HG03520 (cell line): ENCODE measurements around the gene CLDN25.
"Not testable (repeated sequence)": the region's sequence is repeated elsewhere in the genome, so short reads cannot be mapped to it uniquely, and the experiment has no call there.

ENCODE experiments used
- ATAC-seq: cut with Tn5 transposase; IDR thresholded peaks from one replicate; pipeline ENCODE4 v1.9.1; 2021; ENCODE audit warnings: mild to moderate bottlenecking, moderate library complexity; ENCODE audit not compliant: unreplicated experiment

Gene CLDN25

DNA sequence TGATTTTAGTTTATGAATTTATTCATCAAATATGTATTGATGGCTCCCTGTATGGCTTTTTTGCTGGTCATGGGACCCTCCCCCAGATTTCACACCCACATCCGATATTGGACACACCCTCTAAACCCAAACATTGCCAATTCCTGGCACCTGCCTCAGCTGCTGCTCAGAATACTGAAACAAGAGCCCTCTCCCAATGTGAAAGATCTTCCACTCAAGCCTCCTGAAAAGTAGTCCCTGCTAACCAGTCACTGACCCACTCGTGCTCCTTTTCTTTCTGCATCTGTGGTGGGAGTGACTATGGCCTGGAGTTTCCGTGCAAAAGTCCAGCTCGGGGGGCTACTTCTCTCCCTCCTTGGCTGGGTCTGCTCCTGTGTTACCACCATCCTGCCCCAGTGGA lies at the start of gene CLDN25:
Gene CLDN25, plus strand, starts transcription at position 301 of the 400 bp plus-strand sequence. Its CDS starts 0 bp downstream, at position 301.
- no peak for ATAC-seq

DNA sequence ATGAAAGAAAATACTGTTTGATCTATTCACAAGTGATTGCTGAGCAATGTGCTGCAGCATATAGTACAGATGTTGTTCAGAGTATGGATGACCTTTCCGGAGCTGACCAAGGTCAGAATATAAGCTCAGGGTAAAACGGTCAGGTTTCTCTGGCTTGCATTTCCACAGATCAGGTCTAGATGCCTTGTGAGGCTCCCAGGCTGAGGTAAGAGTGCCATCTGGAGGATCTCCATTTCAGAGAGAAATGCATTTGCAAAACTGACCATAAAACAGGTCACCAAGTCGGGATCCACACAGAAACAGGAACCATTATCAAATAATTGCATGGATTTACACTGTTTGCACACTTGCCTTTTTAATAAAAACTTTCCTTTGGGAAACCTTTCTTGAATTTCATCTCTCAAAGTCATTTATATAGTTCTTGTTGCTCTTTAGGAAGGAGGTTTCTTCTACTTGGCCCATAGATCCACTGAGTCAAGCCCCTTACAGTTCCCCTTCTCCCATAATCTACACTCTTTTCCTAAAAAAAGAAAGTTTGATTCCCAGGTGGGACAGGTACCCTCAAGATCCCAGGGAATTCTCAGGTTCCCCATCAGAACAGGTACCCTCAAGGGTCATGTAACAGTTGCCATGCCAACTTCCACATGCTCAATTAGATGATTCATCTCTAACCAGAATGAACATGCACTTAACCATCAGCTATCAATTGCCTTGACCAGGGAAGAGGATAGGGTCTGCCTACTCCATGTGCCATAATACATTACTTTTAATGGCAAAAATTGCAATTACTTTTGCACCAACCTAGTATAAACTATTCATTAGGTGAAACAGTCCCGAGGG lies 48.5 kb upstream of the CLDN25 start:
- no peak for ATAC-seq

DNA sequence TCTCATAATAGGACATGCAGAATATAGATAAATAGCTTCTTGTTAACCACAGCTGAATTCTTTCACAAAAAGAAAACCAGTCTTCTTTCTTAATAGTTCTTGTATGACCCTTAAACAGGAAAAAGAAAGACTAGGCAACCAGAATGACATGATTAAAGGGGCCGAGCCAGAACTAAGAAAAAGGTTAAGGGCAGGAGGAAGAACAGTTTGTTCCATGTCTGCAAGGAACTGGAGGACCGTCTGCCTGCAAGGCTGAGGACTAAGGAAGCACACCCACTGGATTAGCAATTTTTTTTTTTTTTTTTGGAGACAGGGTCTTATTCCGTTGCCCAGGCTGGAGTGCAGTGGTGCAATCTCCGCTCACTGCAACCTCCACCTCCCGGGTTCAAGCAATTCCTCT lies 47.5 kb upstream of the CLDN25 start:
- no peak for ATAC-seq

DNA sequence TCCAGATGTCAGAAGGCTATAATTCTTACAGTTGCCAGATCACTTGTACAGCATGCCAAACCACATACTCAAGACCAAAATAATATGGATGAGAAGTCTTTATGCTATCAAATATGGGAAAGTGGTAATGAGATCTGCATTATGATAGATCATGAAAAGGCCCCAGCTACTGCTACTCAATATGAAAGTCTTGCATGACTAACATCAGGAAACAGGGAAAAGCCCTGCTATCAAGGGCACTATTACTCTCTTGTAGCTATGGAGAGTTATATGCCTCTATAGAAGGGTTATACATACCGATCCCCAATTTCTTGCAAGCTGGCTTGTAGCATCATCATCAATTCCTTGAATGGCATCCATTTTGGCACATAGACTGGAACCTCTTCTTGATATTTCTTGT lies 43.3 kb upstream of the CLDN25 start:
- no peak for ATAC-seq

DNA sequence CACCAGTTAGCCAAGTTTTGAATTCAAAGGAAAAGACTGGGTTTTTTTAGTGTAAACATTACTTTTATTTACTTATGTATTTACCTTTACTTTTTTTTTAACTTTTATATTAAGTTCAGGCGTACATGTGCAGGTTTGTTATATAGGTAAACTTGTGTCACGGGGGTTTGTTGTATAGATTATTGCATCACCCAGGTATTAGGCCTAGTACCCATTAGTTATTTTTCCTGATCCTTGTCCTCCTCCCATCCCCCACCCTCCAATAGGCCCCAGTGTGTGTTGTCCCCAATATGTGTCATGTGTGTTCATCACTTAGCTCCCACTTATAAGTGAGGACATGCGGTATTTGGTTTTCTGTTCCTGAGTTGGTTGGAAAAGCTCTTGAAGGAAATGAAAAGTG lies 26.7 kb upstream of the CLDN25 start:
- no peak for ATAC-seq

DNA sequence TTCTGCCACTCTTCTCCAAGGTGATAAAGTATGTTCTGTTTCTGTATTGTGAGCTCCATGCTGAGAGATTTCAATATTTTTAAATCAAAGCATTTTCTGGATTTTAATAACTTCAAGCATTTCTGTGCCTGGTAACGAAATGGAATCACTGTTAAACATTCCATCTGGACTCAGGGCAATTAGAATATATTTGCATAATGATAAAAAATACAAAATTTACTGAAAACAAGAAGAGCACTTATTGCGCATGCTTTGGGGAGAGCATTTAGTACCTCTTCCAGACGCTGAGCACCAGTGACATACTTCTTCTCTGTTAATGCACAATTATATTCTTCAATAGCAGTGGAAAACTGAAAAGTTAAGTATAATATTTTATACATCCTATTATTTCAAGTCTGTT lies 19.4 kb upstream of the CLDN25 start:
- ATAC-seq = no peak

DNA sequence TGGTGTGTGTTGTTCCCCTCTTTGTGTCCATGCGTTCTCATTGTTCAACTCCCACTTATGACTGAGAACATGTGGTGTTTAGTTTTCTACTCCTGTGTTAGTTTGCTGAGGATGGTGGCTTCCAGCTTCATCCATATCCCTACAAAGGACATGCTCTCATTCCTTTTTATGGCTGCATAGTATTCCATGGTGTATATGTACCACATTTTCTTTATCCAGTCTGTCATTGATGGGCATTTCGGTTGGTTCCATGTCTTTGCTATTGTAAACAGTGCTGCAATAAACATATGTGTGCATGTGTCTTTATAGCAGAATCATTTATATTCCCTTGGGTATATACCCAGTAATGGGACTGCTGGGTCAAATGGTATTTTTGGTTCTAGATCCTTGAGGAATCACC lies 16.6 kb upstream of the CLDN25 start:
- ATAC-seq = not testable (repeated sequence)

DNA sequence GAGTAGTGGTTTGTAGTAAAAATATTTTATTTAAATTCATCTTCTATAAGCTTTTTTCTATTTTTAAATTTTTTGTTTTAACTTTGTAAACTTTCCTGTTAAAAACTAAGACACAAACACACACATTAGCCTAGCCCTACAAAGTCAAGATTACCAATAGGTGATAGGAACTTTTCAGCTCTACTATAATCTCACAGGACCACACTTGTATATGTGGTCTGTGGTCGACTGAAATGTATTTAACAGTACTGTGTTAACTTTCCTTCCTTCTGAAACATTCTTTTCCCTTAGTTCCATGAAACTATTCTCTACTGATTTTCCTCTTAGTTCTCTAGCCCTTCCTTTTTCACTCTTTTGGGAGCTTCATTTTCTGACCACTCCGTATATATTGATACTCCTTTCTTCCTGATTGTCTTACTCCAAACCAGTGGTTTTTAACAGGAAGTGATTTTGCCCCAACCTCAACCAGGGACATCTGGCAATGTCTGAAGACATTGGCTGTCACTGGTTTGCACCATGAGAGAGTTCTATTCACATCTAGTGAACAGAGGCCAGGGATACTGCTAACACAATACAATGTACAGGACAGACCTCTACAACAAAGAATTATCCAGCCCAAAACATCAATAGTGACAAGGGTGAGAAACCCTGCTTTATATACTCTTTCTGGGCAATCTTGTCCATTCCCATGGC lies 14.9 kb upstream of the CLDN25 start:
- no peak for ATAC-seq

DNA sequence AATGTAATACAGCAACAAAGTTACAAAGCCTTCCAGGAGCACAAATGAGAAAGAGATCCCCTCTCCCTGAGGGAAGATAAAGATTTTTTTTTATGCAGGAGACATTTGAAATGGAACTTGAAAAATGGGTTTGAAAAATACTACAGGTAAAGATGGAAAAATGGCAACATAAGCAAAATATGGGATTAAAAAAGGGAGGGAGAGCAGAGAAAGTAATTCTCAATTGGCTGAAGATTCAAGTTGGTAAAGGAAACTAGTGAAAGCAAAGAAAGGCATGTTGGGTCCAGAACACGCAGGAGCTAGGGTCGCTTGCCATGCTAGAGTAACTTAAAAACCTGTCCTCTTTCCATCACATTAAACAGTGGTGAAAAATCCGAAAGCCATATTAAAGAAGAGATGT lies 7.6 kb upstream of the CLDN25 start:
- no peak for ATAC-seq

DNA sequence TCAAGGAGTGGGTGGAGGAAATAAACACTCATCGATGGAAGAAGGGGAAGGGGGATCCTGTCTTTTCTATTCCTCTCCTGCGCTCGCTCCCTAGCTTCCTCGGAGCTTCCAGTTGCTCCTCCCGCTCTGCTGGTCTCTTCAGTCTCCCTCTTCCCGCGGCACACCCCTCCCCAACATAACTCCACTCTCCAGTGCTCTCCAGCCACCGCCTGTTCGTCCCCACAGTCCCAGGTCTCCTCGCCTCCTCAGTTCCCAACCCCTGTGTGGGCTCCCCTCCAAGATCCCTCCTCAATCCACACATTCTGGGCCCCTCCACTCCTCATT lies 6.5 kb upstream of the CLDN25 start:
- ATAC-seq = no peak

DNA sequence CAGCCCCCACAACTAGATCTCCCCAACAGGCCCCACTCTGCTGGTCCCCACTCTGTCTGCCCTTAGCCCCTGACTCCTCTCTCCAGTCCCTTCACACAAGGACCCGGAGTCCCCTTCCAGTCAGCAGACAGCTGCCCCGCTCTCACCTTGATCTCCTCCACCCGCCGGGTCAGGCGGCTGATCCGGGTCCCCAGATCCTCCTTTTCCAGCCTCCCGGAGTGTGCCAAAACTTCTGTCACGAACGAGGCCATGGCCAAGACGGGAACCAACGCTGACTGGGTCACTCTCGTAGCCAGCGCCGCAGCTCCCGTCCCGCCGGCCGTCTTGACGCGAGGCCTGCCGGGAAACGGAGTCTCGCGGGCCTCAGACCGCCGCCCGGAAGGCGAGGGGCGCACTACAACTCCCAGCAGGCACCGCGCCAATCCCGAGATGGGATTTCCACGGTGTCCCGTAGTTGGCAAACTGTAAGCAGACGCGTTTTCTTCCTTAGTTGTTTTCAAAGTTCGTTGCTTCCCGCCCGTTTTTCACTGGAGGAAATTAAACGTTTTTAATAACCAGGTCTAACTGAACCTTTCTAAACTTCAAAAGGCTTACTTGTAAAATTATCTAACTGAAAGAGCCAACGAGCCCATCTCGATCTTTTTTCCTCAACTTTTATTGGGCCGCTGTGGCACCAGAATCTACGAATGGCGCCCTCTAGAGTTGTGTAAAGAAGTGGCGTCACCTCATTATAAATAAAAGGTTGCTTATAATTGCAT lies 6.0 kb upstream of the CLDN25 start, which contains the start of gene ZW10:
Gene ZW10, minus strand, starts transcription at position 277 of the 758 bp plus-strand sequence. Its CDS starts 26 bp downstream, at position 251.
- ATAC-seq = peak; percentile 98

DNA sequence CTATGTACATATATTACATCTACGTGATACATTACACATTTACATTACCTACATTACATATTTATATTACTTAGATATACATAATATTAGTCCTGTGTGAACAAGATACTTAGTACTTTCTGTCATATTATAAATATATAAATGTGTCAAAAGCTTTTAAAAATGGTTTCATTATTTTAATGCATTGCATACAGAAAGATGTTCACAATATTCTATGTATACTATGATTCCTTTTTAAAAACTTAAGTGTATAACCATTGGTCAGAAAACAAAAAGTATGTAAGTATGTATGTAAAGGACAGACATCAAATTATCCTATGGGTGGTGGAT lies 5.5 kb upstream of the CLDN25 start:
- ATAC-seq = no peak

DNA sequence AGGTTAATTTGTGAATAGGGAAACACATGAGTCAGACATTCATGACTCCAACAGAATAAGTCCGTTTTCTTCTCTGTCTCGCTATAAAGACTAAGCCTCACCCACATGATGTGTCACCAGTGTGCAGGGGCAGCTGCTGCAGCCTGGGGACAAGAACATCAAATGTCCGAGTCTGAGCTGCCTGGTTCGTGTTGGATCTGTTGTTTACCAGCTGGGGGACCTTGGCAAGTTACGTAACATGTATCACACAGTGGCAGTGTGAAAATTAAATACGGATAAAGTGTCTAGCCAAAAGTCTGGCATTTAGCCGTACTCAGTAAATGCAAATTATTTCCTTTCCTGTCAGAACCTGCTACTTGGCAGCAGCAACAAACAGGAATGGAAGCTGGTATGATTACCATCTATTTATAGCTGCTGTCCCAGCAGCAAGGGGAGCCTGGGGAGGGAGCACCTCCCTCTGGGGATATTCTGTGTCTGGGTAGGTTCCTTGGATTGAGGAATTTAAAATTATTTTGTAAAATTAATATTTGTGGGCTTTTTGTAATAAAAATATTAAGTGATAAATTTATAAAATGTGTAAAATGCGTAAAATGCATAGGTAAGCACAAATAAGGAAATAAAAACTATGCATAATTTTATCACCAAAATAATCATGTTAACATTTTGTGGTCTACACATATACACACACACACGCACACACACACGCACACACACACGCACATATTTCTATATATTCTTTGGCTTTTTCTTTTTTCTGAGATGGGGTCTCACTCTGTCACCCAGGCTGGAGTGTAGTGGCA lies 1.3 kb upstream of the CLDN25 start:
- no peak for ATAC-seq

DNA sequence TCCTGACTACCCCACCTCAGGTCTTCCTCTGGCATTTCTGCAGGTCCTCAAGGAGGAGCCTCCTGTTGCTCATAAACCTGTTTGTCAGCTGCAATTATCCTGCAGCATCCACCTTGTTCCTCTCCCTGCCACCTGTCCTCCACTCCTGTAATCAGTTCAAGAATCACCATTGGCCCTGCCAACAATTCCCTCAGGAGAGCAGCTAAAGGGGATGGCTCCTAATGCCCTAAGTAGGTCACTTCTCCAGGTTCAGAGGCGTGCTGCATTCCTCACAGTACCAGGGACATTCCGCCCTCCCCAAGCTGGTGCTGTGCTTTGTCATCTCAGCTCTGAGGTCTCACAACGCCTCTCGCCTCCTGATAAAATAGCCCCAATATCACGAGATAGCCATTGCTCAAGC lies 2.1 kb downstream of the CLDN25 start:
- no peak for ATAC-seq

DNA sequence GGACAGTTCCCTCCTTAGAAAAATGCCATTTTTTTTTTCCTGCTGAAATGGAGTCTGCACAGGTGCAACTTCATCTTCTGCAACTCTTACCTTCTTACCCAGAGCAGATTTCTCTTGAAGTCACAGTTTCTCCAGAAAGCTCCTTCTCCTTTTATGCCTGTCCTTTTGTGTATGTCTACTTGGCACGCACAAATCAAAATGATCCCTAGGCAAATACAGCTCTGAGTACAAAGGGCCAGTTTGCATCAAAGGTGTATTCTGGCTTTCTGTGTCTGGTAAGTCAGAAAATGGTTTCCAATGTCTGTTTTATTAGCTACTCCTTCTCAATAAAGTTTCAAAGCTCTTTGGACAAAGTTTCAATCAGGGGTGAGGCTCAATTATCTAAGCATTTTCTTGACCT lies 2.5 kb downstream of the CLDN25 start:
- ATAC-seq = no peak

DNA sequence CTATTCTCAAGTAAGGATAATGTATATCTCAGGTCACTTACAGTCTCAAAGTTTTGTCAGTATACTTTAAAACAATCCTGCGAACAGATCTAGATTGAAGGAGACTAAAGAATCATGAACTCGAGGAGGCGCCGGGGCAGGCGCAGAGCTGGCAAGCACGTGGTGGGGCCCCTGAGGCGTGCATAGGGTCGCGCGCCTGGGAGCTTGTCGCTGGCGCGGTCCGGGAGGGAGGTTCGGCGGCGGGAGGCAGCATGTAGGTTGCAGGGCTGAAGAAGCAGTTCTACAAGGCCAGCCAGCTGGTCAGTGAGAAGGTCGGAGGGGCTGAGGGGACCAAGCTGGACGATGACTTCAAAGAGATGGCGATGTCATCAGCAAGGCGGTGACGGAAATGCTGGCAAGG lies 9.4 kb downstream of the CLDN25 start:
- ATAC-seq = not testable (repeated sequence)

DNA sequence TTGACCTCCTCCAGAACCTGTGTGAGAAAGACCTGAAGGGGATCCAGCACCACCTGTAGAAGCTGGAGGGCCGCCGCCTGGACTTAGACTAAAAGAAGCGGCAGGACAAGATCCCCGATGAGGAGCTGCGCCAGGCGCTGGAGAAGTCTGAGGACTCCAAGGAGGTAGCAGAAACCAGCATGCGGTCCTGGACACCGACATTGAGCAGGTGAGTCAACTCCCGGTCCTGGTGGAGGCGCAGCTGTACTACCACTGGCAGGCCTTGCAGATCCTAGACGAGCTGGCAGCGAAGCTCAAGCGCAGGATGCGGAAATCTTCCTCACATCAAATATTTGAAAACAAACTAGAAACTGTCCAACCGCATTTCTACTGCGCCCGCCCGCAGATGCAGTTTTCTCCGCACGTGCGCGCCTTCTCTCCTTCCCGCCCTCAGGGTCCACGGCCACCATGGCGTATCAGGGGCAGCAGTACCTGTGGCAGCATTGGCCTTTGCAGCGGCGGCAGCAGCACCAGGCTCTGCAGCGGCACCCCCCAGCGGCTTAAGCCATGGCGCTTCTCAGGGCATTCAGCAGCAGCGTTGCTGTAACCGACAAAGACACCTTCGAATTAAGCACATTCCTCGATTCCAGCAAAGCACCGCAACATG lies 10.2 kb downstream of the CLDN25 start:
- no peak for ATAC-seq

DNA sequence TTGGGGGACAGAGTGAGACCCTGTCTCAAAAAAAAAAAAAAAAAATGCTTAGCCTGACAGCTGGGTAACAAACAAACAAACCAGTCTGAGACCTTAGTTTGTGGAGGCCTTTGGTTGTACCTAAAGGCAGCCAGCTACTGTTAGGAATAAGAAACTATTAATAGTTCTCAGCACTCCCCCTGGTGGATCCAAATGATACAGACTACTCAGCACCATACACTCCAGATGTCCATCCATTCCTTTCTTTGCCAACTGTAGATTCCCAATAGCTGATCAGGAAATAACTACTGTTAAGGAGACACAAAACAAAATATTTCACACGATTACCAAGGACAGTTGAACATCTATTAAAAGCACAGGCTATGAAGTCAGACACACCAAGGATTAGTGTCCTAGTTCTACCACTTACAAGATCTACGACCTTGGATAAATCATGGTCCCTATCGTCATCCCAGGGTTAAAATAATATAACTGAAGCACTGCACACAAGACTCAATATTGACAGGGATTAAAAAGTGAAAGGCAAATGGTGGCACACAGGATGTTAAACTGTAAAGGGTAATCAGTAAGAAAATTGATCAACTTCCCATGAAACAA lies 17.2 kb downstream of the CLDN25 start:
- peak; percentile 64 for ATAC-seq

DNA sequence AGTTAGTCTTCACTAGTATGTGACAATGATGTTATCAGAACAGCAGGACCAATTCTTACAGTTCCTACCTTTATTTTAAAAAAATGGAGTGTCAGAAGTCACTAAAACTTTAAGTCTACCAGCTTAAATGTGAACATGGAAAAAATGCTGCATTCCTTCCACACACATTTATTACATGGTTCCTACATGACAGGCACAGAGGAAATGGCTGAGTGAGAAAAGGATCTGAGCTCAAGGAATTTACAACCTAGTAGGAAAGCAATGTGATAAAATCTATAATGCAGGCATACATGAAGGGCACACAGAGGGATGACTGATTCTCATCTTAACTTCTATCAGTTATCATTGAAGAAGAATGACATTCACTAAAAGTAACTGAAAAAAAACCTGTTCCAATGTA lies 23.0 kb downstream of the CLDN25 start:
- ATAC-seq = no peak

DNA sequence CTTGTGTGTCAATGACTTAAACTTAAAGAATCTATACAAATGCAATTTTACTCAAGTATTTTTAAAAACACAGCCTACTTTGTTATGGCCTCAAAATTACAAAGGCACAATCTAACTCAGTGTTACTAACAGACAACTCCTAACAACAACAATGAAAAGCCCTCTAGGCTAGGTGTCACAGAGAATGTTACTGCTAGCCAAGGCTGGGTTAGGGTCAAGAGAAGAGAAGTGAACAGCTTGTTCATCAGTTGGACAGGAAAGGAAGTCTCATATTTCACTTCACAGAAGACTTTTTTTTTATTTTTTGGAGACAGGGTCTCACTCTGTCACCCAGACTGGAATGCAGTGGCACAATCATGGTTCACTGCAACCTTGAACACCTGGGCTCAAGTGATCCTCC lies 26.0 kb downstream of the CLDN25 start:
- no peak for ATAC-seq
